MCF 10A (cell line): ENCODE measurements around the gene CSRP1. TPM values are rescaled to one million over a fixed set of nuclear protein-coding genes. Genes with fewer than 3 reads are reported as not detected.

Experiments used
- BruUV-seq: library from RNA; stranded (reverse); fragments of 400-500 nt; replicated peaks from 2 replicates; lab custom pipeline; 2021; lab: Mats Ljungman, UMichigan
- CTCF ChIA-PET: fragments of 300-600 bp; sonication (Branson Sonifier 250); formaldehyde crosslinking; extraction: SDS; loops from one replicate; lab custom pipeline; 2021; ENCODE audit warnings: antibody characterized with exemption, inconsistent platforms; lab: Yijun Ruan, JAX
- POLR2A ChIA-PET: fragments of 300-600, 350-650 bp; sonication (Branson Sonifier 250); formaldehyde crosslinking; extraction: SDS; loops from one replicate; lab custom pipeline; 2020; ENCODE audit warnings: antibody characterized with exemption, inconsistent platforms; lab: Yijun Ruan, JAX
- DNase-seq: peaks from one replicate; pipeline ENCODE4 v3.0.0-alpha.2; 2018; ENCODE audit not compliant: unreplicated experiment
- H3K27ac Mint-ChIP-seq: one replicate; pipeline ENCODE4 v1.8.0; 2022; ENCODE audit warnings: mild to moderate bottlenecking, low read depth, mixed read lengths; ENCODE audit not compliant: unreplicated experiment
- H3K27me3 Mint-ChIP-seq: one replicate; pipeline ENCODE4 v1.8.0; 2022; ENCODE audit warnings: mixed read lengths; ENCODE audit not compliant: insufficient read depth, unreplicated experiment
- H3K36me3 Mint-ChIP-seq: one replicate; pipeline ENCODE4 v1.8.0; 2022; ENCODE audit warnings: mild to moderate bottlenecking, moderate library complexity, mixed read lengths; ENCODE audit not compliant: insufficient read depth, unreplicated experiment
- H3K4me1 Mint-ChIP-seq: one replicate; pipeline ENCODE4 v1.8.0; 2022; ENCODE audit warnings: mixed read lengths; ENCODE audit not compliant: insufficient read depth, unreplicated experiment
- H3K4me3 Mint-ChIP-seq: one replicate; pipeline ENCODE4 v1.8.0; 2022; ENCODE audit warnings: mild to moderate bottlenecking, moderate library complexity, mixed read lengths; ENCODE audit not compliant: unreplicated experiment
- H3K9me3 Mint-ChIP-seq: one replicate; pipeline ENCODE4 v1.8.0; 2022; ENCODE audit warnings: mixed read lengths; ENCODE audit not compliant: unreplicated experiment
- intact Hi-C: fragments of 100-400 bp; cut with micrococcal nuclease; formaldehyde crosslinking; loops from 2 replicates; pipeline ENCODE4 v1.14.1; 2022
- total RNA-seq: library from RNA; stranded (reverse); gene quantifications from 2 replicates; pipeline ENCODE4 v1.2.3, GENCODE V29; 2022
- TF ChIP-seq, protein P1 (sequence below): fragments of 200-600 bp; IDR thresholded peaks from one replicate; pipeline ENCODE4 v1.8.0; 2022; ENCODE audit warnings: antibody characterized with exemption, mild to moderate bottlenecking; ENCODE audit not compliant: unreplicated experiment

CSRP1 gene
- total RNA-seq, 1 experiment from 2014 or later, result 358 TPM

DNA sequence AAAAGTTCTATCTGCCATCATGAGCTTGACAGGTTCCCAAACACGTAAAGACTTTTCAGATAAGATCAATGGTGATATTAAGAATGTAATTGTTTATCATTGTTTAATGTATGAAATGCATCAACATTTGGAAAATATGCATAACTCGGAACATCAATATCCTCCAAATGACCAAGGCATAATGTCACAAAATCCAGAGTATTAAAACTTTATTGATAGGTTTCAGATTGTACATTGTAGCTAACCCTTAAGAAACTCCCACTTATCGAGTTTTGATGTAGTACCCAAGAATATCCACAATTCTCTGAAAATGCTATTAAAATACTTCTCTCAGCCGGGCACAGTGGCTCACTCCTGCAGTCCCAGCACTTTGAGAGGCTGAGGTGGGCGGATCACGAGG is 73.3 kb downstream of the CSRP1 start:
- Mint-ChIP-seq H3K4me3 (no peak overlapping the region), H3K4me1 (peaks cover 12% of the 10 kb centered on the region), H3K9me3 (no peaks in the 10 kb centered on the region), H3K36me3 (no peaks in the 10 kb centered on the region), H3K27me3 (no peaks in the 10 kb centered on the region), H3K27ac (no peak overlapping the region)
- ChIA-PET POLR2A (interaction anchor here (43.8 kb wide), 1 partner anchor 41 kb away, joined by 1388 read pairs; the partner anchor contains the start of gene PHLDA3), CTCF (interaction anchor here (0.7 to 8.9 kb wide), 18 partner anchors 12 to 211 kb away, joined by 3 to 153 read pairs (median 4); partner anchors contain the start of gene PHLDA3)
- TF ChIP-seq, protein P1, sequence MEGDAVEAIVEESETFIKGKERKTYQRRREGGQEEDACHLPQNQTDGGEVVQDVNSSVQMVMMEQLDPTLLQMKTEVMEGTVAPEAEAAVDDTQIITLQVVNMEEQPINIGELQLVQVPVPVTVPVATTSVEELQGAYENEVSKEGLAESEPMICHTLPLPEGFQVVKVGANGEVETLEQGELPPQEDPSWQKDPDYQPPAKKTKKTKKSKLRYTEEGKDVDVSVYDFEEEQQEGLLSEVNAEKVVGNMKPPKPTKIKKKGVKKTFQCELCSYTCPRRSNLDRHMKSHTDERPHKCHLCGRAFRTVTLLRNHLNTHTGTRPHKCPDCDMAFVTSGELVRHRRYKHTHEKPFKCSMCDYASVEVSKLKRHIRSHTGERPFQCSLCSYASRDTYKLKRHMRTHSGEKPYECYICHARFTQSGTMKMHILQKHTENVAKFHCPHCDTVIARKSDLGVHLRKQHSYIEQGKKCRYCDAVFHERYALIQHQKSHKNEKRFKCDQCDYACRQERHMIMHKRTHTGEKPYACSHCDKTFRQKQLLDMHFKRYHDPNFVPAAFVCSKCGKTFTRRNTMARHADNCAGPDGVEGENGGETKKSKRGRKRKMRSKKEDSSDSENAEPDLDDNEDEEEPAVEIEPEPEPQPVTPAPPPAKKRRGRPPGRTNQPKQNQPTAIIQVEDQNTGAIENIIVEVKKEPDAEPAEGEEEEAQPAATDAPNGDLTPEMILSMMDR, result no peak
- intact Hi-C loops, result loop anchor here (2.0 kb wide), 1 partner anchor 29 kb away; no protein-coding TSS in a partner anchor
- BruUV-seq, result no TSS peak
- no peak for DNase-seq

Other genes with a start within 250 kb of the CSRP1 start
- 0.30 and 0.32 TPM in 2 replicates for gene PKP1, start 223.6 kb downstream of the CSRP1 start, total RNA-seq
- gene TNNT2, start 129.4 kb downstream of the CSRP1 start, total RNA-seq, result 0.37 and 0.61 TPM in 2 replicates
- gene LAD1, start 107.8 kb downstream of the CSRP1 start, total RNA-seq, result 21.4 and 40.9 TPM in 2 replicates
- 0.05 TPM in 1 of 2 replicates, not detected in the other for gene TNNI1, start 85.4 kb downstream of the CSRP1 start, total RNA-seq
- gene PHLDA3, start 37.9 kb downstream of the CSRP1 start, total RNA-seq, result 169 and 204 TPM in 2 replicates
- 31.4 and 34.9 TPM in 2 replicates for gene NAV1, start 32.0 kb upstream of the CSRP1 start, total RNA-seq